IPS DF 4.7 (cell line): ENCODE measurements around the gene ANP32E.
"Not testable (repeated sequence)": the region's sequence is repeated elsewhere in the genome, so short reads cannot be mapped to it uniquely, and the experiment has no call there.

Experiments
- DNase-seq: peaks from one replicate; pipeline ENCODE4 v3.0.0-alpha.2; 2013; ENCODE audit warnings: low spot score; ENCODE audit errors: extremely low read depth

ANP32E gene

GRCh38 chr1:150257624-150258585, 22.0 kb upstream of the ANP32E start, which contains the start of gene CA14:
Gene CA14, plus strand, starts transcription at chr1:150257774. Its CDS starts 355 bp downstream, at chr1:150258129.
- no peak for DNase-seq

- DNase-seq, result no peak
Measured at GRCh38 chr1:150256554-150257341, 20.8 kb upstream of the ANP32E start.

- no peak for DNase-seq
Measured at GRCh38 chr1:150256198-150256553, 20.3 kb upstream of the ANP32E start.

GRCh38 chr1:150249936-150250335, 14.0 kb upstream of the ANP32E start:
- no peak for DNase-seq

GRCh38 chr1:150243003-150243402, 7.1 kb upstream of the ANP32E start:
- DNase-seq, result no peak

- no peak for DNase-seq
Measured at GRCh38 chr1:150237746-150238145, 1.8 kb upstream of the ANP32E start.

GRCh38 chr1:150237176-150237575, 1.3 kb upstream of the ANP32E start:
- not testable (repeated sequence) for DNase-seq

GRCh38 chr1:150236614-150237100, 745 bp upstream of the ANP32E start:
- no peak for DNase-seq

- DNase-seq, result no peak
Measured at GRCh38 chr1:150235294-150235851, 539 bp downstream of the ANP32E start.

GRCh38 chr1:150234566-150235293, 1.2 kb downstream of the ANP32E start:
- no peak for DNase-seq

- no peak for DNase-seq
Measured at GRCh38 chr1:150234309-150234565, 1.7 kb downstream of the ANP32E start.

GRCh38 chr1:150233359-150234308, 2.3 kb downstream of the ANP32E start:
- no peak for DNase-seq

- not testable (repeated sequence) for DNase-seq
Measured at GRCh38 chr1:150232921-150233320, 3.0 kb downstream of the ANP32E start.

GRCh38 chr1:150228246-150228645, 7.7 kb downstream of the ANP32E start:
- DNase-seq, result not testable (repeated sequence)

- DNase-seq, result no peak
Measured at GRCh38 chr1:150227228-150227627, 8.7 kb downstream of the ANP32E start.

GRCh38 chr1:150226486-150226885, 9.4 kb downstream of the ANP32E start:
- no peak for DNase-seq

GRCh38 chr1:150225546-150225945, 10.4 kb downstream of the ANP32E start:
- no peak for DNase-seq

GRCh38 chr1:150224983-150225382, 10.9 kb downstream of the ANP32E start:
- DNase-seq, result no peak

- DNase-seq, result no peak
Measured at GRCh38 chr1:150221552-150221951, 14.4 kb downstream of the ANP32E start.

GRCh38 chr1:150215855-150216254, 20.1 kb downstream of the ANP32E start:
- not testable (repeated sequence) for DNase-seq
